ENCODE measurements around the gene SIRPD. TPM values are rescaled to one million over a fixed set of nuclear protein-coding genes. Genes with fewer than 3 reads are reported as not detected.
"Not testable (repeated sequence)": the region's sequence is repeated elsewhere in the genome, so short reads cannot be mapped to it uniquely, and the experiment has no call there.

The SIRPD gene
- polyA plus RNA-seq, 3 donors from 2014 or later: 0.35 TPM; not detected in 2

DNA sequence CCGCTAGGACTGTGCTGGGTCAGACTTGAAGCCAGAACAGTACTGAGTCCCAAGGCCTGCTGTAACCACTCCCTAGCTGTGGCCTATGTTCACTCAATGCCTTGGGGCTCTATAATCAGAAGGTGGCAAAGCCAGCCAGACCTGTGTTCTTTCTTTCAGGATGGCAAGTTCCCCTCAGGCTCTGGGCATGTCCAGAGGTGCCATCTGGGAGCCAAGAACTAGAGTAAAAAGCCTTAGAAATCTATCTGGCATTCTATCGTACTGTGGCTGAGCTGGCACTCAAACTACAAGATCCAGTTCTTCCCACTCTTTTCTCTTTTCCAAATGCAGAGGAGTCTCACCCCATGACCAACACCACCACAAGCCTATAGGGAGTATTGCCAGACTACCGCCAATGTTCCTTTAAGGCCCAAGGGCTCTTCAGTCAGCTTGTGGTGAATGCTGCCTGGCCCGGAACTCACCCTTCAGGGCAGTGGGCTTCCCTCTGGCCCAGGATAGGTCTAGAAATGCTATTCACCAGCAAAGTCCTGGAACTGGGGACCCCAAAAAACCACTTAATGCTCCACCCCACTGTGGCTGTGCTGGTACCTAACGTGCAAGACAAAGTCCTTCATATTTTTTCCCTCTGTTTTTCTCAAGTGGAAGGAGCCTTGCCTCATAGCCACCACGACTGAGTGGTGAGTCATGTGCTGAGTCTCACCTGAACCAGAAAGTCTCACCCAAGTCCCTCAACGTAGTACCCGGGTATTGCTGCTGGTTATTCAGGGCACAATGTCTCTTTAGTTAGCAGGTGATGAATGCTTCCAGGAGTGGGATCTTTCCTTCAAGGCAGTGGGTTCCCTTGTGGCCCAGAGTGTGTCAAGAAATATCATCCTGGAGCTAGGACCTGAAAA, 57.7 kb downstream of the SIRPD start:
- Mint-ChIP-seq H3K9me3 (peaks cover 0 to 10% (median 0%) of the 10 kb centered on the region in 6 donors), H3K4me1 (peaks cover 4 to 5% of the 10 kb centered on the region in 2 donors), H3K36me3 (no peaks in the 10 kb centered on the region), H3K4me3 (no peak overlapping the region), H3K27me3 (ENCODE audit: low read depth in 3 of 3) (peaks cover 0 to 33% (median 13%) of the 10 kb centered on the region in 3 donors), H3K27ac (no peak overlapping the region)
- no peak for DNase-seq

- not testable (repeated sequence) for H3K4me1 Mint-ChIP-seq, H3K27ac Mint-ChIP-seq, H3K36me3 Mint-ChIP-seq, DNase-seq, H3K9me3 Mint-ChIP-seq, H3K4me3 Mint-ChIP-seq
- peaks cover 3 to 39% (median 6%) of the 10 kb centered on the region in 3 donors for H3K27me3 Mint-ChIP-seq (ENCODE audit: low read depth in 3 of 3)
Measured at GRCh38 chr20:1497371-1497770, 60.1 kb downstream of the SIRPD start.

- H3K4me3 Mint-ChIP-seq: no peak overlapping the region
- H3K9me3 Mint-ChIP-seq: peaks cover 0 to 10% (median 0%) of the 10 kb centered on the region in 6 donors
- H3K4me1 Mint-ChIP-seq: no peaks in the 10 kb centered on the region
- peaks cover 3 to 39% (median 6%) of the 10 kb centered on the region in 3 donors for H3K27me3 Mint-ChIP-seq (ENCODE audit: low read depth in 3 of 3)
- no peaks in the 10 kb centered on the region for H3K36me3 Mint-ChIP-seq
- H3K27ac Mint-ChIP-seq: no peak overlapping the region
- no peak for DNase-seq
Measured at GRCh38 chr20:1496930-1497329, 60.6 kb downstream of the SIRPD start.

DNA sequence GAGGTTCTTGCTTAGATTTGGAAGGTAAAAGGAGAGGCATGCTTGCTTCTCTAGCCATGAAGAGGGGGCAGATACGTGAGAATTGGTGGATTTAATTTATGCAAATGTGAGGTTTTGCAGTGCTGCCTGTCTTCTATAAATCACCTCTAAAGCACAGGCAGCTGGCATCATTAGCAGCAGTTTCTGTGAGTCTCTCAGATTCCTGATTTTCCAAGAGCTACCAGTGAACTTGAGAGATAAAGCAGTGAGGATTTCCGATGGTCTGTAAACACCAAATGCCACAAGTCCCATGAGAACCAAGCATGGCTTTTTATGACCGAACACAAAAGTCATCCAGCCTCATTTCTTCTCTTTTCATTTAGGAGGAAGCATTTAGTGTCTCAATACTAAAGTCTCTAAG, 63.1 kb downstream of the SIRPD start:
- Mint-ChIP-seq H3K27me3 (ENCODE audit: low read depth in 3 of 3) (peaks cover 3 to 42% (median 8%) of the 10 kb centered on the region in 3 donors), H3K4me1 (no peaks in the 10 kb centered on the region), H3K36me3 (no peaks in the 10 kb centered on the region), H3K27ac (no peak overlapping the region), H3K9me3 (peaks cover 0 to 10% (median 0%) of the 10 kb centered on the region in 6 donors), H3K4me3 (no peak overlapping the region)
- no peak for DNase-seq

DNA sequence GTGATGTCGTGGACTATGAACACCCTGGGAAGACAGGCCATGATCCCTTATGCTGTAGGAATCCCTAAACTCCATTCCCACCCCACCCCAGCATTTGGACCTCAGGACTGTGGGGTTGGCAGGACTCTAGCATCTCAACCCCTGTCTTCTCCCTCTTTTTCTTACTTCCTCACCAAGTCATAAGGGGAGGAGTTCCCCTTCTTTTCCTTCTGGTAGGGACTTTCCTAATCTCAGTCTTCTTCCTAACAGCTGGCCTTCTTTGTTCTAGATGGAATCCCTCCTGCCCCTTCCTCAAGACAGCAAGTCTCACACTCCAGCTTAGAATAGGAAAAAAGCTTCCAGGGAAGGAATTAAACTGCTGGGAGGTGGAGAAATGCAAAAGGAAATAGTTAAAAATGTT, 64.0 kb downstream of the SIRPD start:
- Mint-ChIP-seq H3K27me3 (ENCODE audit: low read depth in 3 of 3) (peaks cover 3 to 35% (median 11%) of the 10 kb centered on the region in 3 donors), H3K4me3 (no peak overlapping the region)

DNA sequence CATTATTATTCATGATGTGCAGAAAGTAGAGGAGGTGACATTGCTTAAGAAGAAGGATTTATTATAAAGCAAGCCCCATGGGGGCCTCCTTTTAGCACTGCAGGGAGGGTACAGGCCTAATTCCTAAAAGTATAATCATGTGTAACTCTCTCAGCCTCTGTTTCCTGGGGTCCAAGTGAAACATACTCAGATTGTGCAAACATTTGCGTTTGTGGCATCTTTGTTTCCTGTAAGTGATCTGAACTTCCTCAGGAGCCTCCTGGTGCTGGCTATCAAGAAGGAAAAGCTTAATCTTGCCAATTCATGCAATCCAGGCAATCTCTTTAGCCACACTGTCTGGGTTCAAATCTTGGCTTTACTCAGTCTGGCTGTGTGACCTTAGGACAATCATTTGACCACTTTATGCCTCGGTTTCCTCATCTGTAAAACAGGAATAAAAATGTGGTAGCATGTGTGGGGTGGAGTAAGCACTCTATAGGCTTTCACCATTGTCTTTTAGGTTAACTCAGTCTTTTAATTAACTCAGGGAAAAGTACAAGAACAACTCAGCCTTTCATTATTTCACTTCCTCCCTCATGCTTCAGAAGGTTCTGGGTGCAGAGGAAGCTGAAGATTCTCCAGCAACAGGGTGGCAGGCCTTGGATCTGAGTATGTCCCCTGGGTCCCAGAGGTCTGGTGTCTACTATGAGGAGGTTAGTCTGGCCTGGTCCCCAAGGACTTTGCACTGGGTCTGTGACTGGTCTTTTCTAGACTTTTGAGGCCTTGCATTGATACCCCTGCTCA, 65.5 kb downstream of the SIRPD start:
- Mint-ChIP-seq H3K4me3 (no peak overlapping the region), H3K27me3 (ENCODE audit: low read depth in 3 of 3) (peaks cover 5 to 26% (median 12%) of the 10 kb centered on the region in 3 donors), H3K4me1 (no peaks in the 10 kb centered on the region), H3K9me3 (no peaks in the 10 kb centered on the region), H3K36me3 (no peaks in the 10 kb centered on the region), H3K27ac (no peak overlapping the region)
- no peak for DNase-seq

More for the DNA sequence above, 64.0 kb downstream of the SIRPD start:
- Mint-ChIP-seq H3K9me3 (peaks cover 0 to 10% (median 0%) of the 10 kb centered on the region in 6 donors), H3K4me1 (no peaks in the 10 kb centered on the region), H3K27ac (no peak overlapping the region), H3K36me3 (no peaks in the 10 kb centered on the region)
- no peak for DNase-seq

- no peaks in the 10 kb centered on the region for H3K9me3 Mint-ChIP-seq
- no peak for DNase-seq
- H3K4me3 Mint-ChIP-seq: no peak within 1 kb of the TSS
- H3K27me3 Mint-ChIP-seq (ENCODE audit: low read depth in 3 of 3): peaks cover 5 to 25% (median 12%) of the 10 kb centered on the region in 3 donors
- no peaks in the 10 kb centered on the region for H3K36me3 Mint-ChIP-seq
- no peak within 1 kb of the TSS for H3K27ac Mint-ChIP-seq
- H3K4me1 Mint-ChIP-seq: no peaks in the 10 kb centered on the region
Measured at GRCh38 chr20:1491281-1491840, 66.1 kb downstream of the SIRPD start, which contains the start of gene SIRPB2. Gene SIRPB2, minus strand, starts transcription at chr20:1491420. Its CDS starts 61 bp downstream, at chr20:1491359.

- peaks cover 5 to 18% (median 12%) of the 10 kb centered on the region in 3 donors for H3K27me3 Mint-ChIP-seq (ENCODE audit: low read depth in 3 of 3)
- no peak overlapping the region for H3K27ac Mint-ChIP-seq
- H3K36me3 Mint-ChIP-seq: no peaks in the 10 kb centered on the region
- H3K4me3 Mint-ChIP-seq: no peak overlapping the region
- no peak for DNase-seq
- H3K9me3 Mint-ChIP-seq: no peaks in the 10 kb centered on the region
- no peaks in the 10 kb centered on the region for H3K4me1 Mint-ChIP-seq
Measured at GRCh38 chr20:1490643-1491195, 66.8 kb downstream of the SIRPD start.

DNA sequence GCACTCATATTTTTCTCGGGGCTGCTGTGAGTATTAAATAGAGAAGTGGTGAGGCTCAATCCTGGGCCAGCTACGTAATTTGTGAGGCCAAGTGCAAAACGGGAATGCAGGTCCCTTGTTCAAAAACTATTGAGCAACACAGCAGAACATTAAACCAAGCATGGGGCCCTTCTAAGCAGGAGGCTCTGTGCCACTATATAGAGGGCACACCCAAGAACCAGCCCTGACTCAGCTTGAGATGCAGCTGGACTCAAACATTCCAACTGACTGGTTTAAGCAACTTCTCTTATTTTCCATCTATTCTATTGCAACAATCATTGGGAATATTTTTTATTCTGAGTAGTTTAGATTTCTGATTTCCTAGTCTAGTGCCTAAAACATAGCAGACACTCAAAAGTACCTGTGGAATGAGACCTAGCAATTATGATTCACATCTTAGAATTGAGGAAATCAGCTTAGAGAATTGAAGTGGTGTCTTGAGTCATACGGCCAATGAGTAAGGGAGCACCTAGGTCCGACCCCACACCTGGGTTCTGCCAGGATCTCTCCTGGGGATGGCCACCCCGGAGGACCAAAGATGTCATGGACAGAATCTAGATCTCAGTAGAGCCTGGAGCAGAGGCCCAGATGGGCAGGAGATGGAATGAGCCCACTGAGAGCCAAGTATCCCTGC, 67.6 kb downstream of the SIRPD start:
- Mint-ChIP-seq H3K4me1 (no peaks in the 10 kb centered on the region), H3K4me3 (no peak overlapping the region), H3K27me3 (ENCODE audit: low read depth in 3 of 3) (peaks cover 5 to 18% (median 13%) of the 10 kb centered on the region in 3 donors), H3K27ac (no peak overlapping the region), H3K9me3 (no peaks in the 10 kb centered on the region), H3K36me3 (no peaks in the 10 kb centered on the region)
- DNase-seq: no peak

GRCh38 chr20:1489325-1489724, 68.2 kb downstream of the SIRPD start:
- no peak overlapping the region for H3K4me3 Mint-ChIP-seq
- no peaks in the 10 kb centered on the region for H3K4me1 Mint-ChIP-seq
- no peak for DNase-seq
- H3K27ac Mint-ChIP-seq: no peak overlapping the region
- H3K36me3 Mint-ChIP-seq: no peaks in the 10 kb centered on the region
- H3K9me3 Mint-ChIP-seq: no peaks in the 10 kb centered on the region
- peaks cover 5 to 20% (median 12%) of the 10 kb centered on the region in 3 donors for H3K27me3 Mint-ChIP-seq (ENCODE audit: low read depth in 3 of 3)

DNA sequence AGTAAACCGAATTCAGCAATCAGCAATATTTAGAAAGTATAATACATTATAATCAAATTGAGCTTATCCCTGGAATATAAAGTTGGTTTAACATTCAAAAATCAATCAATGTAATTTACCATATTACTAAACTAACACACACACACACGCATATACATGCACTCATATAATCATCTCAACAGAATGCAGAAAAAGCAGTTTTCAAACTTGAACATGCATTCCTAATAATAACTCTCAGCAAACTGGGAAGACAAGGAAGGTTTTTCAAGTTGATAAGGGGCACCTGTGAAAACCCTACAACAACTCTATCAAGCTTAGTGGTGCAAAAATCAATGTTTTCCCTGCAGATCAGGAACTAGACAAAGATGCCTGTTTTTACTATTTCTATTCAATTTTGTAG, 70.9 kb downstream of the SIRPD start:
- Mint-ChIP-seq H3K36me3 (no peaks in the 10 kb centered on the region), H3K4me3 (no peak overlapping the region), H3K27ac (no peak overlapping the region), H3K27me3 (ENCODE audit: low read depth in 3 of 3) (peaks cover 2 to 12% (median 12%) of the 10 kb centered on the region in 3 donors), H3K4me1 (no peaks in the 10 kb centered on the region), H3K9me3 (no peaks in the 10 kb centered on the region)
- no peak for DNase-seq

GRCh38 chr20:1484438-1485116, 72.9 kb downstream of the SIRPD start:
- no peaks in the 10 kb centered on the region for H3K36me3 Mint-ChIP-seq
- peaks cover 2 to 15% (median 13%) of the 10 kb centered on the region in 3 donors for H3K27me3 Mint-ChIP-seq (ENCODE audit: low read depth in 3 of 3)
- no peaks in the 10 kb centered on the region for H3K9me3 Mint-ChIP-seq
- DNase-seq: no peak
- H3K4me3 Mint-ChIP-seq: no peak overlapping the region
- no peak overlapping the region for H3K27ac Mint-ChIP-seq
- no peaks in the 10 kb centered on the region for H3K4me1 Mint-ChIP-seq
